ENCODE data around the gene LY6G5B.
A peak's percentile ranks its signal among the peaks of the same experiment; 100 is the strongest.

LY6G5B gene

DNA sequence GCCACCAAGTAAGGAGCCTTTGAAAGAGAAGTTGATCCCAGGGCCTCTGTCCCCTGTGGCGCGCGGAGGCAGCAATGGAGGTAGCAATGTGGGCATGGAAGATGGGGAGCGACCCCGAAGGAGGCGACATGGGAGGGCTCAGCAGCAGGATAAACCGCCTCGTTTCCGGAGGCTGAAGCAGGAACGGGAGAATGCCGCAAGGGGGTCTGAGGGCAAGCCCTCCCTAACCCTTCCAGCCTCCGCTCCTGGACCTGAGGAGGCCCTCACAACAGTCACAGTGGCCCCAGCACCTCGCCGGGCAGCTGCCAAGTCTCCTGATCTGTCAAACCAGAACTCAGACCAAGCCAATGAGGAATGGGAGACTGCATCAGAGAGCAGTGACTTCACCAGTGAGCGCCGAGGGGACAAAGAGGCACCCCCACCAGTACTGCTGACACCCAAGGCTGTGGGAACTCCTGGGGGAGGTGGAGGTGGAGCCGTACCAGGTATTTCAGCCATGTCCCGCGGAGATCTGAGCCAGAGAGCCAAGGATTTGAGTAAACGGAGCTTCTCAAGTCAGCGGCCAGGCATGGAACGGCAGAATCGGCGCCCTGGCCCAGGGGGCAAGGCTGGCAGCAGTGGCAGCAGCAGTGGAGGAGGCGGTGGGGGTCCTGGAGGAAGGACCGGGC lies 37.4 kb upstream of the LY6G5B start:
- TF ChIP-seq, protein P1, sequence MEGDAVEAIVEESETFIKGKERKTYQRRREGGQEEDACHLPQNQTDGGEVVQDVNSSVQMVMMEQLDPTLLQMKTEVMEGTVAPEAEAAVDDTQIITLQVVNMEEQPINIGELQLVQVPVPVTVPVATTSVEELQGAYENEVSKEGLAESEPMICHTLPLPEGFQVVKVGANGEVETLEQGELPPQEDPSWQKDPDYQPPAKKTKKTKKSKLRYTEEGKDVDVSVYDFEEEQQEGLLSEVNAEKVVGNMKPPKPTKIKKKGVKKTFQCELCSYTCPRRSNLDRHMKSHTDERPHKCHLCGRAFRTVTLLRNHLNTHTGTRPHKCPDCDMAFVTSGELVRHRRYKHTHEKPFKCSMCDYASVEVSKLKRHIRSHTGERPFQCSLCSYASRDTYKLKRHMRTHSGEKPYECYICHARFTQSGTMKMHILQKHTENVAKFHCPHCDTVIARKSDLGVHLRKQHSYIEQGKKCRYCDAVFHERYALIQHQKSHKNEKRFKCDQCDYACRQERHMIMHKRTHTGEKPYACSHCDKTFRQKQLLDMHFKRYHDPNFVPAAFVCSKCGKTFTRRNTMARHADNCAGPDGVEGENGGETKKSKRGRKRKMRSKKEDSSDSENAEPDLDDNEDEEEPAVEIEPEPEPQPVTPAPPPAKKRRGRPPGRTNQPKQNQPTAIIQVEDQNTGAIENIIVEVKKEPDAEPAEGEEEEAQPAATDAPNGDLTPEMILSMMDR (conservative IDR thresholded peaks at IDR 0.05; ENCODE audit: control insufficient read depth, insufficient read depth, low read depth, low read length): no peak
- DNase-seq (ENCODE audit: low read depth): no peak
- no peak overlapping the region for H3K4me3 ChIP-seq (ENCODE audit: control insufficient read depth, low read depth, low read length)

DNA sequence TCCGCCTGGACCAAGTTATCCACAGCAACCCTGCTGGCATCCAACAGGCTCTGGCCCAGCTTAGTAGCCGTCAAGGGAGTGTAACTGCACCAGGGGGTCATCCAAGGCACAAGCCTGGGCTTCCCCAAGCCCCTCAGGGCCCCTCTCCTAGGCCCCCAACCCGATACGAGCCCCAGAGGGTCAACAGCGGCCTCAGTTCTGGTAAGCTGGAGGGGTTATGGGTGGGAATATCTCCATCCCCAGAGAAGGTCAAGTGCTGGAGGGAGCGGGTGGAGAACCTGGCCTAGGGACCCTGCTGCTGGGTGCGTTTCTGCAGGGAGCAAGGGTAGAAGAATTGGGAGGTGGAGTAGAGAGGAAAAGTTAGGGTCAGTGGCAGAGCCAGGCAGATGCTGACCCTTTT lies 36.3 kb upstream of the LY6G5B start:
- DNase-seq (ENCODE audit: low read depth): no peak
- H3K4me3 ChIP-seq (ENCODE audit: control insufficient read depth, low read depth, low read length): no peak overlapping the region
- TF ChIP-seq, protein P1 (conservative IDR thresholded peaks at IDR 0.05; ENCODE audit: control insufficient read depth, insufficient read depth, low read depth, low read length): no peak

DNA sequence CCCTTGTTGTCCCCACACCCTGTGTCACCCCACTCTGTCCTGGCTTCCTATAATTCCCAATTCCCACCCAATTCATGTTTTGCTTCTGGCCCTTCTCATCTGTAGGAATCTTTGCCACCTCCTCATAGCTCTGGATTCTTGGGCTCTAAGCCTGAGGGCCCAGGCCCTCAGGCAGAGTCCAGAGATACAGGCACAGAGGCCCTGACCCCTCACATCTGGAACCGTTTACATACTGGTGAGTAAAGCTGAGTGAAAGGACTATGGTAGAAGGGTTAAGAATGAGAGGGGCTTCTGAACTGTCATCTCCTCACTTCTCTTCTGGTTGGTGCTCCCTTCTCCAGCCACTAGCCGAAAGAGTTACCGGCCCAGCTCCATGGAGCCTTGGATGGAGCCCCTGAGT lies 35.6 kb upstream of the LY6G5B start:
- DNase-seq (ENCODE audit: low read depth): peak; percentile 72
- H3K4me3 ChIP-seq (ENCODE audit: control insufficient read depth, low read depth, low read length): no peak overlapping the region
- TF ChIP-seq, protein P1 (conservative IDR thresholded peaks at IDR 0.05; ENCODE audit: control insufficient read depth, insufficient read depth, low read depth, low read length): no peak

DNA sequence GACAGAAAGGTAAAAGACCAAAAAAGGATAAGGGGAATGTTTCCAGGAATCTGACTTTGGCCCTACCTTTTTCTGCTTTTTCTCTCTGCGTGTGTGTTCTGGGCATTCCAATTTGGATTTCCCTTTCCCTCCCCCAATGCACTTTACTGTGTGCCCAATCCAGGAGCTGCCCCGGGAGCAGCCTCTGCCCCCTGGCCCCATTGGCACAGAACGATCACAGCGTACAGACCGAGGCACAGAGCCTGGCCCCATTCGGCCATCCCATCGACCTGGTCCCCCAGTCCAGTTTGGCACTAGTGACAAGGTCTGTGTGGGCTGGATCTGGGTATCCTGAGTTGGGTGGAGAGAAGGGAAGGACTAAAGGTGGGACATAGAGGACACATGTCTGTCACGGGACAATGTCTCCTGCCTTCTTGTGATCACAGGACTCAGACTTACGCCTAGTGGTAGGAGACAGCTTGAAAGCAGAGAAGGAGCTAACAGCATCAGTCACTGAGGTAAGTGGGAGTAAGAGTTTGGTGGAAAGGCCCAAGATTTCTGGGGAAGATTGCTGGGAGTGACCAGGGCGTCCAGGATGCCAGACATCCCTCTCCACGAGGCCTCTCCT lies 34.7 kb upstream of the LY6G5B start:
- TF ChIP-seq, protein P1 (conservative IDR thresholded peaks at IDR 0.05; ENCODE audit: control insufficient read depth, insufficient read depth, low read depth, low read length): no peak
- no peak overlapping the region for H3K4me3 ChIP-seq (ENCODE audit: control insufficient read depth, low read depth, low read length)

DNA sequence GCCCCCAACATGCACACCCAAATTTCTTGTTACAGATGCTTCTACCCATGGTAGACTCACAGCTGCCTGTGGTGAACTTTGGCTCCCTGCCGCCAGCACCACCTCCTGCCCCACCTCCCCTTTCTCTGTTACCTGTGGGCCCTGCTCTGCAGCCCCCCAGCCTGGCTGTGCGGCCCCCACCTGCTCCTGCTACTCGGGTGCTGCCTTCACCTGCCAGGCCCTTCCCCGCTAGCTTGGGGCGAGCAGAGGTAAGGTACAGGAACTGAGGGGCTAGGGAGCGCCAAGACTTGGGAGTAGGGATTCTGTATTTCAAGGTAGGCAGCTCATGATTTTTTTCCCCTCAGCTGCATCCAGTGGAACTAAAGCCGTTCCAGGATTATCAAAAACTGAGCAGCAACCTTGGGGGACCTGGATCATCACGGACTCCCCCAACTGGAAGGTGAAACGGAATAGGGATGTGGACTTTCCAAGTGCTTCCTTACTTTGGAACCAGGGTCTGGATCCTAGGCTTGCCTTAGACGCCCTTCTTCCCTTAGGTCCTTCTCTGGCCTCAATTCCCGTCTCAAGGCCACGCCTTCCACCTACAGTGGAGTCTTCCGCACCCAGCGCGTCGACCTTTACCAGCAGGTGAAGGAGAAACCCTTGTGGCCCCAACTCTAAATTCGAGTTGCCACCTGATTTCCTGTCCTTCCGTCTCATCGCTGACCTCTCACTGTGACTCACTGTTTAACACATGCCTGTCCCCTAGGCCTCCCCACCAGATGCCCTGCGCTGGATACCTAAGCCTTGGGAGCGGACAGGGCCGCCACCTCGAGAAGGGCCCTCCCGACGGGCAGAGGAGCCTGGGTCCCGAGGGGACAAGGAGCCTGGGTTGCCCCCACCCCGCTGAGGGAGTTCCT lies 32.8 kb upstream of the LY6G5B start:
- H3K4me3 ChIP-seq (ENCODE audit: control insufficient read depth, low read depth, low read length): no peak overlapping the region
- no peak for DNase-seq (ENCODE audit: low read depth)
- TF ChIP-seq, protein P1 (conservative IDR thresholded peaks at IDR 0.05; ENCODE audit: control insufficient read depth, insufficient read depth, low read depth, low read length): no peak

More for the DNA sequence above, 34.7 kb upstream of the LY6G5B start:
- no peak for DNase-seq (ENCODE audit: low read depth)

DNA sequence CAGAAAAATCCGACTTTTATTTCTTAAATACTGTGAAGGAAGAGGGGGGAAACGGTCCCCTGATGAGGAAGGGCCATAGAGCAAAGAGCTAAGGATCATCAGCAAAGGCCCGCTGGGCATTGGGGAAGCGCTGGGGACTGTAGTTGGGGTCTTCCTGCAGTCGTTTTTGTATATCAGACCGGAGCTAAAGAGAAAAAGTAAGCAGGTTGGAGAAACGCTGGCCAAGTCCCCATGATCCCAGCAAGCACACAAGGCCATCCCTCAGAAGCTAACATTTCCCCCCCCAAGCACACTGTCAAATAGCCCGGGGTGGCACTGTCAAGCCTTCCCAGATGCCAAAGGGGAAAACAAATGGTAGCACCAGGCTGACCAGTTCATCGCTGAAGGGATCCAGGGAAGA lies 30.7 kb upstream of the LY6G5B start:
- DNase-seq (ENCODE audit: low read depth): no peak
- TF ChIP-seq, protein P1 (conservative IDR thresholded peaks at IDR 0.05; ENCODE audit: control insufficient read depth, insufficient read depth, low read depth, low read length): no peak
- no peak overlapping the region for H3K4me3 ChIP-seq (ENCODE audit: control insufficient read depth, low read depth, low read length)

All from fibroblast of mammary gland (primary cell).